GM23338 (cell line): ENCODE data around the gene MAMDC2. TPM values are rescaled to one million over a fixed set of nuclear protein-coding genes. Genes with fewer than 3 reads are reported as not detected.

ENCODE experiments used
- ATAC-seq: fragments of 200-7000 bp; cut with Tn5 transposase; 3 replicates; pipeline ENCODE4 v1.9.1; 2020
- DNase-seq: peaks from one replicate; pipeline ENCODE4 v3.0.0-alpha.2; 2015; ENCODE audit warnings: low spot score
- H2AFZ ChIP-seq: fragments of 200-600 bp; sonication (generic); 2 replicates; pipeline ENCODE4 v1.8.0; 2016; ENCODE audit warnings: antibody characterized with exemption, mild to moderate bottlenecking, moderate library complexity
- H3F3A ChIP-seq: fragments of 200-600 bp; sonication (generic); replicated peaks from 2 replicates; pipeline ENCODE4 v1.8.0; 2017; ENCODE audit warnings: antibody characterized with exemption, mixed run types, low read depth
- H3K27ac ChIP-seq: fragments of 200-600 bp; sonication (generic); 2 replicates; pipeline ENCODE4 v1.6.1; 2016; ENCODE audit warnings: low read depth
- H3K27me3 ChIP-seq: fragments of 200-600 bp; sonication (generic); 2 replicates; pipeline ENCODE4 v1.8.0; 2016; ENCODE audit warnings: mild to moderate bottlenecking, mixed run types, moderate library complexity; ENCODE audit not compliant: insufficient read depth
- H3K36me3 ChIP-seq: fragments of 200-600 bp; sonication (generic); 2 replicates; pipeline ENCODE4 v1.8.0; 2016; ENCODE audit warnings: mild to moderate bottlenecking; ENCODE audit not compliant: insufficient read depth
- H3K4me1 ChIP-seq: fragments of 200-600 bp; sonication (generic); 2 replicates; pipeline ENCODE4 v1.8.0; 2016; ENCODE audit warnings: mild to moderate bottlenecking, moderate library complexity; ENCODE audit not compliant: insufficient read depth
- H3K4me2 ChIP-seq: fragments of 200-600 bp; sonication (generic); 2 replicates; pipeline ENCODE4 v1.7.1; 2017; ENCODE audit warnings: mixed run types
- H3K4me3 ChIP-seq: fragments of 200-600 bp; sonication (generic); 2 replicates; pipeline ENCODE4 v1.6.1; 2016; ENCODE audit warnings: mixed run types
- H3K79me2 ChIP-seq: fragments of 200-600 bp; sonication (generic); replicated peaks from 2 replicates; pipeline ENCODE4 v1.8.0; 2017; ENCODE audit warnings: mild to moderate bottlenecking; ENCODE audit not compliant: insufficient read depth
- H3K9me2 ChIP-seq: fragments of 200-600 bp; sonication (generic); 2 replicates; pipeline ENCODE4 v1.8.0; 2017; ENCODE audit not compliant: insufficient read depth
- H4K20me1 ChIP-seq: fragments of 200-600 bp; sonication (generic); replicated peaks from 2 replicates; pipeline ENCODE4 v1.8.0; 2017; ENCODE audit warnings: mild to moderate bottlenecking; ENCODE audit not compliant: insufficient read depth
- H3K27ac Mint-ChIP-seq: 2 replicates; pipeline ENCODE4 v1.8.0; 2020; ENCODE audit warnings: inconsistent platforms, mild to moderate bottlenecking, moderate library complexity, mixed read lengths
- H3K27me3 Mint-ChIP-seq: 3 replicates; pipeline ENCODE4 v1.8.0; 2022; ENCODE audit warnings: low read depth, mild to moderate bottlenecking, moderate library complexity, mixed read lengths, inconsistent platforms; ENCODE audit not compliant: insufficient read depth, poor library complexity
- H3K36me3 Mint-ChIP-seq: 3 replicates; pipeline ENCODE4 v1.8.0; 2021; ENCODE audit warnings: low read depth, mild to moderate bottlenecking, inconsistent platforms, moderate library complexity, mixed read lengths
- H3K4me1 Mint-ChIP-seq: 3 replicates; pipeline ENCODE4 v1.8.0; 2020; ENCODE audit warnings: mild to moderate bottlenecking, inconsistent platforms, mixed read lengths
- H3K4me3 Mint-ChIP-seq: 3 replicates; pipeline ENCODE4 v1.8.0; 2021; ENCODE audit warnings: moderate library complexity, mild to moderate bottlenecking, inconsistent platforms, mixed read lengths
- H3K9me3 Mint-ChIP-seq: 3 replicates; pipeline ENCODE4 v1.8.0; 2020; ENCODE audit warnings: moderate library complexity, mild to moderate bottlenecking, inconsistent platforms, mixed read lengths
- CREB1 ChIP-seq: fragments of 250-450 bp; sonication (Bioruptor Pico); IDR thresholded peaks from 2 replicates; pipeline ENCODE4 v1.5.0; 2020; ENCODE audit warnings: low read depth, mild to moderate bottlenecking, moderate library complexity
- EZH2 ChIP-seq: fragments of 200-600 bp; sonication (generic); IDR thresholded peaks from one replicate; pipeline ENCODE4 v1.8.0; 2017; ENCODE audit warnings: antibody characterized with exemption, mild to moderate bottlenecking, low read depth; ENCODE audit not compliant: unreplicated experiment
- EZH2phosphoT487 ChIP-seq: fragments of 200-600 bp; sonication (generic); IDR thresholded peaks from one replicate; pipeline ENCODE4 v1.8.1; 2018; ENCODE audit warnings: antibody characterized with exemption; ENCODE audit not compliant: unreplicated experiment
- NANOG ChIP-seq: IDR thresholded peaks from 2 replicates; pipeline ENCODE4 v1.6.1; 2016; ENCODE audit warnings: antibody characterized with exemption, borderline replicate concordance
- POLR2AphosphoS5 ChIP-seq: IDR thresholded peaks from 2 replicates; pipeline ENCODE4 v1.6.1; 2016; ENCODE audit warnings: antibody characterized with exemption, low read depth
- STAT1 ChIP-seq: IDR thresholded peaks from one replicate; pipeline ENCODE4 v1.6.1; 2016; ENCODE audit warnings: antibody characterized with exemption; ENCODE audit not compliant: unreplicated experiment
- ZNF331 ChIP-seq: fragments of 250-450 bp; sonication (Bioruptor Pico); IDR thresholded peaks from 2 replicates; pipeline ENCODE4 v1.5.0; 2020; ENCODE audit warnings: low read depth, mild to moderate bottlenecking, moderate library complexity
- polyA plus RNA-seq: library from polyadenylated mRNA; unstranded; fragments of >200 nt; fragmentation: Nextera tagmentation; extraction: Ambion mirVana; gene quantifications from 2 replicates; pipeline ENCODE4 v1.2.1, GENCODE V29; 2016
- total RNA-seq: library from RNA; depleted of rRNA; stranded (reverse); fragments of >200 nt; shearing (Covaris generic); gene quantifications from 2 replicates; pipeline ENCODE4 v1.2.3, GENCODE V29; 2014
- TF ChIP-seq, protein P1 (sequence below): IDR thresholded peaks from 2 replicates; pipeline ENCODE4 v1.6.1; 2016; ENCODE audit warnings: antibody characterized with exemption
- TF ChIP-seq, protein P2 (sequence below): IDR thresholded peaks from one replicate; pipeline ENCODE4 v1.6.1; 2018; ENCODE audit warnings: antibody characterized with exemption; ENCODE audit not compliant: unreplicated experiment

MAMDC2 gene
- total and polyA plus RNA-seq, 2 experiments from 2014 or later, result 7.7 to 19.6 TPM

DNA sequence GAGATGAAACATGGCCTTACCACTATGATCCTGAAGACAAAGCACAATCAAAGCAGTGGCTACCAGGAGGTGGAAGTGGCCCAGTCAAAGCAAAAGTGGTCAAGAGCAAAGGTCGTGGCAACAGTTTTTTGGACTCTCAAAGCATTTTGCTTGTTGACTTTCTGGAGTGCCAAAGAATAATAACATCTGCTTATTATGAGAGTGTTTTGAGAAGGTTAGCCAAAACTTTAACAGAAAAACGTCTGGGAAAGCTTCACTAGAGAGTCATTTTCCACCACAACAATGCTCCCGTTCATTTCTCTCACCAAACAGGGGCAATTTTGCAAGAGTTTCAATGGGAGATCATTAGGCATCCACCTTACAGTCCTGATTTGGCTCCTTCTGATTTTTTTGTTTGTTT, 33.6 kb upstream of the MAMDC2 start:
- peaks cover 2% of the 10 kb centered on the region for H3K27me3 Mint-ChIP-seq
- no peaks in the 10 kb centered on the region for H3K9me3 Mint-ChIP-seq
- H4K20me1 ChIP-seq, result no peaks in the 10 kb centered on the region
- TF ChIP-seq, protein P1, sequence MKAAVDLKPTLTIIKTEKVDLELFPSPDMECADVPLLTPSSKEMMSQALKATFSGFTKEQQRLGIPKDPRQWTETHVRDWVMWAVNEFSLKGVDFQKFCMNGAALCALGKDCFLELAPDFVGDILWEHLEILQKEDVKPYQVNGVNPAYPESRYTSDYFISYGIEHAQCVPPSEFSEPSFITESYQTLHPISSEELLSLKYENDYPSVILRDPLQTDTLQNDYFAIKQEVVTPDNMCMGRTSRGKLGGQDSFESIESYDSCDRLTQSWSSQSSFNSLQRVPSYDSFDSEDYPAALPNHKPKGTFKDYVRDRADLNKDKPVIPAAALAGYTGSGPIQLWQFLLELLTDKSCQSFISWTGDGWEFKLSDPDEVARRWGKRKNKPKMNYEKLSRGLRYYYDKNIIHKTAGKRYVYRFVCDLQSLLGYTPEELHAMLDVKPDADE, result no peak
- no peak for TF ChIP-seq EZH2phosphoT487
- no peak for TF ChIP-seq STAT1
- no peak for TF ChIP-seq EZH2
- no peak for TF ChIP-seq NANOG
- no peak for TF ChIP-seq CREB1
- TF ChIP-seq, protein P2, sequence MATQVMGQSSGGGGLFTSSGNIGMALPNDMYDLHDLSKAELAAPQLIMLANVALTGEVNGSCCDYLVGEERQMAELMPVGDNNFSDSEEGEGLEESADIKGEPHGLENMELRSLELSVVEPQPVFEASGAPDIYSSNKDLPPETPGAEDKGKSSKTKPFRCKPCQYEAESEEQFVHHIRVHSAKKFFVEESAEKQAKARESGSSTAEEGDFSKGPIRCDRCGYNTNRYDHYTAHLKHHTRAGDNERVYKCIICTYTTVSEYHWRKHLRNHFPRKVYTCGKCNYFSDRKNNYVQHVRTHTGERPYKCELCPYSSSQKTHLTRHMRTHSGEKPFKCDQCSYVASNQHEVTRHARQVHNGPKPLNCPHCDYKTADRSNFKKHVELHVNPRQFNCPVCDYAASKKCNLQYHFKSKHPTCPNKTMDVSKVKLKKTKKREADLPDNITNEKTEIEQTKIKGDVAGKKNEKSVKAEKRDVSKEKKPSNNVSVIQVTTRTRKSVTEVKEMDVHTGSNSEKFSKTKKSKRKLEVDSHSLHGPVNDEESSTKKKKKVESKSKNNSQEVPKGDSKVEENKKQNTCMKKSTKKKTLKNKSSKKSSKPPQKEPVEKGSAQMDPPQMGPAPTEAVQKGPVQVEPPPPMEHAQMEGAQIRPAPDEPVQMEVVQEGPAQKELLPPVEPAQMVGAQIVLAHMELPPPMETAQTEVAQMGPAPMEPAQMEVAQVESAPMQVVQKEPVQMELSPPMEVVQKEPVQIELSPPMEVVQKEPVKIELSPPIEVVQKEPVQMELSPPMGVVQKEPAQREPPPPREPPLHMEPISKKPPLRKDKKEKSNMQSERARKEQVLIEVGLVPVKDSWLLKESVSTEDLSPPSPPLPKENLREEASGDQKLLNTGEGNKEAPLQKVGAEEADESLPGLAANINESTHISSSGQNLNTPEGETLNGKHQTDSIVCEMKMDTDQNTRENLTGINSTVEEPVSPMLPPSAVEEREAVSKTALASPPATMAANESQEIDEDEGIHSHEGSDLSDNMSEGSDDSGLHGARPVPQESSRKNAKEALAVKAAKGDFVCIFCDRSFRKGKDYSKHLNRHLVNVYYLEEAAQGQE, result no peak
- no peak for TF ChIP-seq POLR2AphosphoS5
- no peak overlapping the region for H3K4me3 Mint-ChIP-seq
- no peaks in the 10 kb centered on the region for H3K27me3 ChIP-seq
- H3K27ac ChIP-seq, result no peak overlapping the region
- DNase-seq (no peak), ATAC-seq (no peak)
- H3K4me2 ChIP-seq, result no peak overlapping the region
- H2AFZ ChIP-seq, result no peak overlapping the region
- H3K36me3 Mint-ChIP-seq, result no peaks in the 10 kb centered on the region
- H3K4me3 ChIP-seq, result no peak overlapping the region
- H3K9me2 ChIP-seq, result 0 out of 2 replicates have a peak, but pooled peaks cover 4% of the 10 kb centered on the region
- H3K36me3 ChIP-seq, result no peaks in the 10 kb centered on the region
- no peaks in the 10 kb centered on the region for H3K79me2 ChIP-seq
- H3F3A ChIP-seq, result no peaks in the 10 kb centered on the region
- H3K27ac Mint-ChIP-seq, result no peak overlapping the region
- peaks cover 11% of the 10 kb centered on the region; the same call in 2 of the 3 replicates for H3K4me1 Mint-ChIP-seq
- peaks cover 7% of the 10 kb centered on the region for H3K4me1 ChIP-seq

DNA sequence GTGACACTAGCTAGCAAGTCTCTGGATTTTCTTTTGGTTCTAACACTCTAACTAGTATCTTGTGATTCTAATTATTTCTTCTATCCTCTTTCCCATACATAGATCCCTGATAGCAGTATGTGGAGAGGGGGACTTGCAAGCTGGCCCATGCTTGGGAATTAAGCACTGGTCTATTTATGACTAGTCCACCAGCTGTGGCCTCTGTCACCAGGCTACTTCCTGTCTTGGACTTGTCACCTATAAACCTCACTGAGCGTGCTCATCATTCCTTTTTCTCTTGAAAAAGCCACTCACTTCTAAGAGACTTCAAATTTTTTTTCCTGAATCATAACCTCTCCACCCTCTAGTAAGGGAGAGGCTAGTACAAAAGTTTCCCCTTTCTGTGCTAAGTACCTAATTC, 32.3 kb upstream of the MAMDC2 start:
- peaks cover 7% of the 10 kb centered on the region for H3K4me1 ChIP-seq
- H3F3A ChIP-seq, result no peaks in the 10 kb centered on the region
- Mint-ChIP-seq H3K36me3 (no peaks in the 10 kb centered on the region), H3K4me3 (no peak overlapping the region), H3K27ac (no peak overlapping the region), H3K4me1 (peaks cover 11% of the 10 kb centered on the region; the same call in 2 of the 3 replicates), H3K27me3 (peaks cover 2% of the 10 kb centered on the region), H3K9me3 (no peaks in the 10 kb centered on the region)
- no peak overlapping the region for H3K4me3 ChIP-seq
- no peak overlapping the region for H3K27ac ChIP-seq
- DNase-seq (no peak), ATAC-seq (no peak)
- H3K27me3 ChIP-seq, result no peaks in the 10 kb centered on the region
- H3K4me2 ChIP-seq, result no peak overlapping the region
- H3K9me2 ChIP-seq, result 0 out of 2 replicates have a peak, but pooled peaks cover 4% of the 10 kb centered on the region
- no peaks in the 10 kb centered on the region for H3K36me3 ChIP-seq
- TF ChIP-seq CREB1 (no peak), POLR2AphosphoS5 (no peak), EZH2phosphoT487 (no peak), ZNF331 (CRISPR knock-in tag) (no peak), STAT1 (no peak), EZH2 (no peak)
- TF ChIP-seq, protein P2, result no peak
- H3K79me2 ChIP-seq, result no peaks in the 10 kb centered on the region
- no peak overlapping the region for H2AFZ ChIP-seq
- H4K20me1 ChIP-seq, result no peaks in the 10 kb centered on the region
